Cardiac atrium fibroblast (primary cell): ENCODE measurements around the gene TRH. TPM values are rescaled to one million over a fixed set of nuclear protein-coding genes. Genes with fewer than 3 reads are reported as not detected.

Experiments used
- total RNA-seq: library from RNA; depleted of rRNA; stranded (reverse); fragments of >200 nt; gene quantifications from 2 replicates; pipeline ENCODE4 v1.2.3, GENCODE V29; 2015

The TRH gene
- total RNA-seq: not detected in 2 replicates

GRCh38 chr3:129974564-129974832 lies at the start of gene TRH:
Gene TRH (plus strand): TSS chr3:129974720. CDS start chr3:129975817, 1,097 bp downstream.

Other genes starting within 250 kb of the TRH start
- gene TMCC1, start 81.0 kb upstream of the TRH start, total RNA-seq: 6.1 and 11.5 TPM in 2 replicates
- not detected in 2 replicates for gene ALG1L2, start 107.1 kb downstream of the TRH start, total RNA-seq